Panc1 (cell line): ENCODE results near the gene CBX7. TPM values are rescaled to one million over a fixed set of nuclear protein-coding genes. Genes with fewer than 3 reads are reported as not detected.

ENCODE experiments used
- ATAC-seq: fragments of 200-7000 bp; cut with Tn5 transposase; 2 replicates; pipeline ENCODE4 v1.9.1; 2020; ENCODE audit warnings: mild to moderate bottlenecking, moderate library complexity
- BruUV-seq: library from RNA; stranded (reverse); fragments of 400-500 nt; replicated peaks from 2 replicates; lab custom pipeline; 2021; lab: Mats Ljungman, UMichigan
- CTCF ChIA-PET: fragments of 300-600 bp; sonication (Branson Sonifier 250); formaldehyde crosslinking; loops from one replicate; lab custom pipeline; 2022; ENCODE audit warnings: antibody characterized with exemption; lab: Charles Lee
- POLR2A ChIA-PET: fragments of 300-600 bp; sonication (Branson Sonifier 250); formaldehyde crosslinking; loops from one replicate; lab custom pipeline; 2022; ENCODE audit warnings: antibody characterized with exemption; lab: Charles Lee
- DNase-seq: peaks from one replicate; pipeline ENCODE4 v3.0.0-alpha.2; 2010; ENCODE audit warnings: low read depth, low spot score
- H3K27ac ChIP-seq: 2 replicates; pipeline ENCODE4 v1.5.1; 2011; ENCODE audit warnings: mild to moderate bottlenecking, low read length, inconsistent platforms
- H3K27me3 ChIP-seq: fragments of 200-500 bp; sonication (Bioruptor generic); 2 replicates; pipeline ENCODE4 v1.6.0; 2014; ENCODE audit warnings: low read length, inconsistent platforms; ENCODE audit not compliant: control insufficient read depth, insufficient read depth
- H3K36me3 ChIP-seq: fragments of 200-500 bp; sonication (Bioruptor generic); 2 replicates; pipeline ENCODE4 v1.5.1; 2014; ENCODE audit warnings: inconsistent platforms, mild to moderate bottlenecking, low read length, moderate library complexity; ENCODE audit not compliant: control insufficient read depth, insufficient read depth
- H3K4me1 ChIP-seq: 2 replicates; pipeline ENCODE4 v1.5.1; 2011; ENCODE audit warnings: inconsistent platforms, mild to moderate bottlenecking, low read length, moderate library complexity; ENCODE audit not compliant: control insufficient read depth, insufficient read depth
- H3K4me3 ChIP-seq, 2 experiments: 2 replicates each; pipeline ENCODE4 v1.5.1; 2011 to 2012; ENCODE audit warnings: low read depth in 2 of 2, low read length in 2 of 2, mild to moderate bottlenecking in 2 of 2, inconsistent platforms in 1 of 2, moderate library complexity in 1 of 2
- H3K9me3 ChIP-seq: fragments of 200-500 bp; sonication (Bioruptor generic); 2 replicates; pipeline ENCODE4 v1.5.1; 2014; ENCODE audit warnings: low read depth, mild to moderate bottlenecking, inconsistent platforms, low read length, moderate library complexity; ENCODE audit not compliant: control insufficient read depth, insufficient read depth
- CTCF ChIP-seq: fragments of 450-650 bp; IDR thresholded peaks from 2 replicates; pipeline ENCODE4 v1.5.1; 2017; ENCODE audit warnings: mild to moderate bottlenecking
- POLR2AphosphoS5 ChIP-seq: IDR thresholded peaks from 2 replicates; pipeline ENCODE4 v1.6.1; 2012; ENCODE audit warnings: mild to moderate bottlenecking, low read depth, low read length, moderate library complexity
- REST ChIP-seq, 2 experiments: IDR thresholded peaks; 2 replicates each; pipeline ENCODE4 v1.6.1; 2011 to 2012; ENCODE audit warnings: low read depth in 2 of 2, control low read depth in 1 of 2, low read length in 1 of 2, mild to moderate bottlenecking in 1 of 2, moderate library complexity in 1 of 2; ENCODE audit not compliant: insufficient read depth in 1 of 2
- SIN3A ChIP-seq: IDR thresholded peaks from 2 replicates; pipeline ENCODE4 v1.6.1; 2012; ENCODE audit warnings: low read depth, mild to moderate bottlenecking, low read length, moderate library complexity, borderline replicate concordance; ENCODE audit not compliant: insufficient read depth
- TCF7L2 ChIP-seq: IDR thresholded peaks from 2 replicates; pipeline ENCODE4 v1.6.1; 2011; ENCODE audit warnings: mild to moderate bottlenecking, low read depth, low read length, inconsistent platforms
- in situ Hi-C: cut with HindIII; loops from 2 replicates; pipeline ENCODE4 v1.10.0; 2016; ENCODE audit warnings: low sequenced_read_pairs, low pct_unique_long_range_greater_than_20kb
- intact Hi-C: fragments of 100-400 bp; cut with micrococcal nuclease; formaldehyde crosslinking; loops from one replicate; pipeline ENCODE4 v1.10.0; 2022; ENCODE audit not compliant: unreplicated experiment
- total RNA-seq: library from RNA; stranded (reverse); gene quantifications from one replicate; pipeline ENCODE4 v1.2.1, GENCODE V29; 2021; ENCODE audit not compliant: unreplicated experiment

The CBX7 gene
- total RNA-seq, 1 experiment from 2014 or later, result 14.5 TPM

GRCh38 chr22:39087881-39088684 is 64.4 kb downstream of the CBX7 start:
- Histone ChIP-seq H3K4me1 (no peaks in the 10 kb centered on the region), H3K36me3 (no peaks in the 10 kb centered on the region), H3K27ac (no peak overlapping the region), H3K4me3 (no peak overlapping the region), H3K27me3 (no peaks in the 10 kb centered on the region), H3K9me3 (no peaks in the 10 kb centered on the region)
- CTCF ChIA-PET, result no interaction called here
- TF ChIP-seq CTCF (no peak), TCF7L2 (no peak)
- ATAC-seq (peak; percentile 57; the same call in 1 of the 2 replicates), DNase-seq (no peak)
- intact Hi-C loops (no loop called here), in situ Hi-C loops (no loop called here)
- no TSS peak for BruUV-seq
- POLR2A ChIA-PET, result no interaction called here

GRCh38 chr22:39087098-39087497 is 65.4 kb downstream of the CBX7 start:
- H3K27ac ChIP-seq, result no peak overlapping the region

More at GRCh38 chr22:39087098-39087497, 65.4 kb downstream of the CBX7 start:
- no peak overlapping the region for H3K4me3 ChIP-seq
- no peaks in the 10 kb centered on the region for H3K9me3 ChIP-seq
- H3K36me3 ChIP-seq, result no peaks in the 10 kb centered on the region
- no peaks in the 10 kb centered on the region for H3K4me1 ChIP-seq
- DNase-seq (no peak), ATAC-seq (no peak)
- ChIA-PET CTCF (no interaction called here), POLR2A (no interaction called here)
- no peaks in the 10 kb centered on the region for H3K27me3 ChIP-seq
- intact Hi-C loops, result no loop called here
- in situ Hi-C loops, result no loop called here
- no TSS peak for BruUV-seq
- TF ChIP-seq POLR2AphosphoS5 (no peak), CTCF (no peak), REST (IDR thresholded peaks at IDR 0.05; ENCODE audit: insufficient read depth in 1 of 2, low read depth in 2 of 2, low read length in 1 of 2) (no peak), SIN3A (no peak), TCF7L2 (no peak)
